ENCODE data around the gene GMEB2.

DNA sequence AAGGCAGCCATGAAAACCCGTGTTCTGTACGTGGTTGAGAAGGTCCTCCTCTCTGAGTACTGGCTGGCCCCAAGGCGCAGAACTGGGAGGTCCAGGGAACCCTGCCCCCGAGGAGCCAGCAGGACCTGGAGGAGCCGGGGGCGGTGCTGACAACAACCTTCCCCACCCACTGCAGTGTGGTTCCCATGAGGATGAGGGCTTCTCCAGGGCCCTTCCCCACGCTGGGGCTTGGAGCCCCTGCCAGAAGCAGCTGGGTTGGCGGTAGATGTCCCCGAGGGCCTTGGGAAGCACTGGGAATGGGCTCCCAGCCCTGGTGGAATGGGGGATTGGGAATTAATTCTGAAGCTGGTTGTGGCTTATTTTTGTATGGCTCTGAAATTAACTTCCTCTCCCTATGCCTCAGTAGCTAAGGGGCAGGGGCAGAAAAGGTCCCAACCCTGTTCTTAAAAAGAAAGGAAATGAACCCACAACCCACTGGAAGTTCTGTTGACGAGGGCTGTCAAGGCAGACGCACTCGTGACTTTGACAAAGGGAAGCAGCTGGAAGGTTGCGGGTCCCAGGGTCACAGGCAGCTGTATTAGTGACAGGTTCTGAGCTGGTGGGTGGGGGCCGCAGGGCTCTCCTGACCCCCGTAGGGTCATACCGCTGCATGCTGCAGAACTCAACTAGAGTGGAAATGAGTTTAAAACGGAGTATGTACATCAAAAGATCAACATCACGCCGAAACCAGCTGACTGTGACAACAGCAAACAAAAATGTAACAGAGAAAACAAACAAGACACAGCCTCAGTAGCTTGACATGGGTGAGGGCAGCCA, 38.9 kb downstream of the GMEB2 start:
- TF ChIP-seq, protein P1, sequence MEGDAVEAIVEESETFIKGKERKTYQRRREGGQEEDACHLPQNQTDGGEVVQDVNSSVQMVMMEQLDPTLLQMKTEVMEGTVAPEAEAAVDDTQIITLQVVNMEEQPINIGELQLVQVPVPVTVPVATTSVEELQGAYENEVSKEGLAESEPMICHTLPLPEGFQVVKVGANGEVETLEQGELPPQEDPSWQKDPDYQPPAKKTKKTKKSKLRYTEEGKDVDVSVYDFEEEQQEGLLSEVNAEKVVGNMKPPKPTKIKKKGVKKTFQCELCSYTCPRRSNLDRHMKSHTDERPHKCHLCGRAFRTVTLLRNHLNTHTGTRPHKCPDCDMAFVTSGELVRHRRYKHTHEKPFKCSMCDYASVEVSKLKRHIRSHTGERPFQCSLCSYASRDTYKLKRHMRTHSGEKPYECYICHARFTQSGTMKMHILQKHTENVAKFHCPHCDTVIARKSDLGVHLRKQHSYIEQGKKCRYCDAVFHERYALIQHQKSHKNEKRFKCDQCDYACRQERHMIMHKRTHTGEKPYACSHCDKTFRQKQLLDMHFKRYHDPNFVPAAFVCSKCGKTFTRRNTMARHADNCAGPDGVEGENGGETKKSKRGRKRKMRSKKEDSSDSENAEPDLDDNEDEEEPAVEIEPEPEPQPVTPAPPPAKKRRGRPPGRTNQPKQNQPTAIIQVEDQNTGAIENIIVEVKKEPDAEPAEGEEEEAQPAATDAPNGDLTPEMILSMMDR (IDR thresholded peaks at IDR 0.05; ENCODE audit: low read depth, low read length): no peak
- TF ChIP-seq POLR2A (IDR thresholded peaks at IDR 0.05; ENCODE audit: extremely low read depth, insufficient read length) (no peak), MYC (IDR thresholded peaks at IDR 0.05; ENCODE audit: low read depth, low read length) (no peak)
- TF ChIP-seq, protein P2, sequence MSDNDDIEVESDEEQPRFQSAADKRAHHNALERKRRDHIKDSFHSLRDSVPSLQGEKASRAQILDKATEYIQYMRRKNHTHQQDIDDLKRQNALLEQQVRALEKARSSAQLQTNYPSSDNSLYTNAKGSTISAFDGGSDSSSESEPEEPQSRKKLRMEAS (IDR thresholded peaks at IDR 0.05; ENCODE audit: low read depth, low read length): no peak
